ENCODE results near the gene SYNPO.

DNA sequence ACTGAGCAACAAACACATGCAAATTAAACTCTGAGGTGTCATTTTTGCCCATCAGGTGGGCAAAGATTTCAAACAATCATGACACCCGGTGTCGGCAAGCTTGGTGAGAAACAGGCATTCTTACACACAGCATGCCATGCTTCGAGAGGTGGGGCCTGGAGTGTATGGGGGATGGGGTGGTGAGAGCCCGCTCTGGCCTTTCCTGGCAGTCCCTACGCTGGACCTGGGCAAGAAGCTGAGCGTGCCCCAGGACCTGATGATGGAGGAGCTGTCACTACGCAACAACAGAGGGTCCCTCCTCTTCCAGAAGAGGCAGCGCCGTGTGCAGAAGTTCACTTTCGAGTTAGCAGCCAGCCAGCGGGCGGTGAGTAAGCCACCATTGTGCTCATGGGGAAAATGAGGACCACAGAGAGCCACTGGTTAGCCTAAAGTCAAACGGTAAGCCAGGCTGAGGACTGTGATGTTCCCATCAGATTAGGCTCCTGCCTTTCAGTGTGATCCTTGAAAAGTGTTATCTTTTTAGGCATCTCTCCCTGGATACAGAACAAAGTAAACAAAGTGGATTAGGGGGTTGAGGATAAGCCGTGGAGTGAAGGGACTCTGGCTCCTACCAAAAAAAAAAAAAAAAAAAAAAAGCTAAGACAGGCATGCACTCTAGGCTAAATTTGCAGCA lies 30.0 kb downstream of the SYNPO start:
- TF ChIP-seq EZH2 (IDR thresholded peaks at IDR 0.05; ENCODE audit: insufficient read depth, low read length) = no peak
- TF ChIP-seq, protein P1, sequence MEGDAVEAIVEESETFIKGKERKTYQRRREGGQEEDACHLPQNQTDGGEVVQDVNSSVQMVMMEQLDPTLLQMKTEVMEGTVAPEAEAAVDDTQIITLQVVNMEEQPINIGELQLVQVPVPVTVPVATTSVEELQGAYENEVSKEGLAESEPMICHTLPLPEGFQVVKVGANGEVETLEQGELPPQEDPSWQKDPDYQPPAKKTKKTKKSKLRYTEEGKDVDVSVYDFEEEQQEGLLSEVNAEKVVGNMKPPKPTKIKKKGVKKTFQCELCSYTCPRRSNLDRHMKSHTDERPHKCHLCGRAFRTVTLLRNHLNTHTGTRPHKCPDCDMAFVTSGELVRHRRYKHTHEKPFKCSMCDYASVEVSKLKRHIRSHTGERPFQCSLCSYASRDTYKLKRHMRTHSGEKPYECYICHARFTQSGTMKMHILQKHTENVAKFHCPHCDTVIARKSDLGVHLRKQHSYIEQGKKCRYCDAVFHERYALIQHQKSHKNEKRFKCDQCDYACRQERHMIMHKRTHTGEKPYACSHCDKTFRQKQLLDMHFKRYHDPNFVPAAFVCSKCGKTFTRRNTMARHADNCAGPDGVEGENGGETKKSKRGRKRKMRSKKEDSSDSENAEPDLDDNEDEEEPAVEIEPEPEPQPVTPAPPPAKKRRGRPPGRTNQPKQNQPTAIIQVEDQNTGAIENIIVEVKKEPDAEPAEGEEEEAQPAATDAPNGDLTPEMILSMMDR (IDR thresholded peaks at IDR 0.05; ENCODE audit: insufficient read depth, low read depth, low read length) = no peak

Measured in astrocyte (in vitro differentiated cells and primary cell).